ENCODE results near the gene DOK6.

DNA sequence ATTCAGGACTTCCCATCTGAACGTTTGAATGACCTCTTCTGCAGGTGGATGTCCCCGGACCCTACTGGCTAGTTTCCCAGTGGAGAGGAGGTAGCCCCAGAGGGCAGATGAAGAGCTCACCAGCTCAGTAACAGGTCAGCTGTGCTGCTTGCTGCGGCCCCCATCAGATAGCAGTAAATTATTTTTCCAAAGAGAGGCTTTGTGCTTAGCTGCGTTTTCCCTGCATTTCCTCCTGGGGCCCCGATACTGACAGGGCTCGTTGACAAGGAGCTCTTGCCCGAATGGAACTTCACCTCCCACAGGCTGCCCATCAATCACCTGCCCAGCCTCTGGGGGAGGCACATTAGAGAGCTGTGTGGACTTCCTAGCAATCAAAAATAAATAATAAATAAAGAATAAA is 185.8 kb downstream of the DOK6 start:
- TF ChIP-seq, protein P1, sequence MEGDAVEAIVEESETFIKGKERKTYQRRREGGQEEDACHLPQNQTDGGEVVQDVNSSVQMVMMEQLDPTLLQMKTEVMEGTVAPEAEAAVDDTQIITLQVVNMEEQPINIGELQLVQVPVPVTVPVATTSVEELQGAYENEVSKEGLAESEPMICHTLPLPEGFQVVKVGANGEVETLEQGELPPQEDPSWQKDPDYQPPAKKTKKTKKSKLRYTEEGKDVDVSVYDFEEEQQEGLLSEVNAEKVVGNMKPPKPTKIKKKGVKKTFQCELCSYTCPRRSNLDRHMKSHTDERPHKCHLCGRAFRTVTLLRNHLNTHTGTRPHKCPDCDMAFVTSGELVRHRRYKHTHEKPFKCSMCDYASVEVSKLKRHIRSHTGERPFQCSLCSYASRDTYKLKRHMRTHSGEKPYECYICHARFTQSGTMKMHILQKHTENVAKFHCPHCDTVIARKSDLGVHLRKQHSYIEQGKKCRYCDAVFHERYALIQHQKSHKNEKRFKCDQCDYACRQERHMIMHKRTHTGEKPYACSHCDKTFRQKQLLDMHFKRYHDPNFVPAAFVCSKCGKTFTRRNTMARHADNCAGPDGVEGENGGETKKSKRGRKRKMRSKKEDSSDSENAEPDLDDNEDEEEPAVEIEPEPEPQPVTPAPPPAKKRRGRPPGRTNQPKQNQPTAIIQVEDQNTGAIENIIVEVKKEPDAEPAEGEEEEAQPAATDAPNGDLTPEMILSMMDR (IDR thresholded peaks at IDR 0.05 in 8 of 11, conservative IDR thresholded peaks at IDR 0.05 in 3 of 11), result no peak
- no peak for TF ChIP-seq POLR2A (IDR thresholded peaks at IDR 0.05)
- no peak for TF ChIP-seq POLR2AphosphoS5 (IDR thresholded peaks at IDR 0.05)

Data from spleen (tissue), 7 donors.